Bronchial epithelial cell (primary cell): ENCODE data around the gene RSRC1. TPM values are rescaled to one million over a fixed set of nuclear protein-coding genes. Genes with fewer than 3 reads are reported as not detected.

ENCODE experiments used
- DNase-seq: peaks from one replicate; pipeline ENCODE4 v3.0.0-alpha.2; 2010; ENCODE audit warnings: low read depth
- FAIRE-seq: peaks from 2 replicates; lab custom pipeline; 2011; peaks lifted over from hg19 to GRCh38; lab: Jason Lieb, UNC
- H3K27me3 ChIP-seq: 2 replicates; pipeline ENCODE4 v1.5.1; 2011; ENCODE audit warnings: low read length; ENCODE audit not compliant: control insufficient read depth, insufficient read depth
- H3K36me3 ChIP-seq: 2 replicates; pipeline ENCODE4 v1.5.1; 2011; ENCODE audit warnings: low read length; ENCODE audit not compliant: control insufficient read depth, insufficient read depth
- H3K4me3 ChIP-seq: 2 replicates; pipeline ENCODE4 v1.5.1; 2011; ENCODE audit warnings: mild to moderate bottlenecking, low read depth, low read length, control low read depth
- total RNA-seq: library from RNA; depleted of rRNA; stranded (reverse); fragments of >200 nt; gene quantifications from 2 replicates; pipeline ENCODE4 v1.2.1, GENCODE V29; 2014
- TF ChIP-seq, protein P1 (sequence below): IDR thresholded peaks from 2 replicates; pipeline ENCODE4 v1.5.1; 2011; ENCODE audit warnings: mild to moderate bottlenecking, moderate library complexity, low read length, control low read depth, inconsistent platforms; ENCODE audit not compliant: insufficient read depth, severe bottlenecking

The RSRC1 gene
- total RNA-seq, 1 donor from 2014 or later: 20.8 TPM

DNA sequence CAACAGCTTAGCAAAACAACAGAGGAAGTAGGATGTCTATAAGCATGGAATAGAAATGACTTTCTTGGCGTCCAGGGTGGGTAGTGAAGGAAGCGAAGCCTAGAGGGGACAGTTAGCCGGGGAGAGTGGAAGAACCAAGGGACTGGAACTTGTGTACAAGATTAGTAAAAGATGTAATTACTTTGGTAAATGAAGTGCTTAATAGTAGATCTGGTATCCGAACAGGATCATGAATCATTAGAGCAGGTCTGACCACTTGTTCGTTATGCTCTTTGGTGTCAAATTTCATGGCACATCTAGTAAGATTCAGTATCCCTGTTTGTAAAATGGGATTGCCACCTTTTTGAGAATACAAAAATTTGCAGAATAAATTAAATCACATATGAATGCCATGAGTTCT lies 348.6 kb downstream of the RSRC1 start:
- Histone ChIP-seq H3K36me3 (no peaks in the 10 kb centered on the region), H3K4me3 (no peak overlapping the region), H3K27me3 (no peaks in the 10 kb centered on the region)
- DNase-seq (peak; percentile 85), FAIRE-seq (no peak)
- TF ChIP-seq, protein P1, sequence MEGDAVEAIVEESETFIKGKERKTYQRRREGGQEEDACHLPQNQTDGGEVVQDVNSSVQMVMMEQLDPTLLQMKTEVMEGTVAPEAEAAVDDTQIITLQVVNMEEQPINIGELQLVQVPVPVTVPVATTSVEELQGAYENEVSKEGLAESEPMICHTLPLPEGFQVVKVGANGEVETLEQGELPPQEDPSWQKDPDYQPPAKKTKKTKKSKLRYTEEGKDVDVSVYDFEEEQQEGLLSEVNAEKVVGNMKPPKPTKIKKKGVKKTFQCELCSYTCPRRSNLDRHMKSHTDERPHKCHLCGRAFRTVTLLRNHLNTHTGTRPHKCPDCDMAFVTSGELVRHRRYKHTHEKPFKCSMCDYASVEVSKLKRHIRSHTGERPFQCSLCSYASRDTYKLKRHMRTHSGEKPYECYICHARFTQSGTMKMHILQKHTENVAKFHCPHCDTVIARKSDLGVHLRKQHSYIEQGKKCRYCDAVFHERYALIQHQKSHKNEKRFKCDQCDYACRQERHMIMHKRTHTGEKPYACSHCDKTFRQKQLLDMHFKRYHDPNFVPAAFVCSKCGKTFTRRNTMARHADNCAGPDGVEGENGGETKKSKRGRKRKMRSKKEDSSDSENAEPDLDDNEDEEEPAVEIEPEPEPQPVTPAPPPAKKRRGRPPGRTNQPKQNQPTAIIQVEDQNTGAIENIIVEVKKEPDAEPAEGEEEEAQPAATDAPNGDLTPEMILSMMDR: no peak

GRCh38 chr3:158460926-158461325 lies 351.0 kb downstream of the RSRC1 start:
- DNase-seq: peak; percentile 64

GRCh38 chr3:158463556-158463955 lies 353.7 kb downstream of the RSRC1 start:
- FAIRE-seq (no peak), DNase-seq (no peak)
- TF ChIP-seq, protein P1: no peak
- Histone ChIP-seq H3K27me3 (no peaks in the 10 kb centered on the region), H3K4me3 (no peak overlapping the region), H3K36me3 (no peaks in the 10 kb centered on the region)

More at GRCh38 chr3:158460926-158461325, 351.0 kb downstream of the RSRC1 start:
- H3K36me3 ChIP-seq: no peaks in the 10 kb centered on the region
- H3K4me3 ChIP-seq: no peak overlapping the region
- TF ChIP-seq, protein P1: no peak
- no peaks in the 10 kb centered on the region for H3K27me3 ChIP-seq
- FAIRE-seq: no peak

DNA sequence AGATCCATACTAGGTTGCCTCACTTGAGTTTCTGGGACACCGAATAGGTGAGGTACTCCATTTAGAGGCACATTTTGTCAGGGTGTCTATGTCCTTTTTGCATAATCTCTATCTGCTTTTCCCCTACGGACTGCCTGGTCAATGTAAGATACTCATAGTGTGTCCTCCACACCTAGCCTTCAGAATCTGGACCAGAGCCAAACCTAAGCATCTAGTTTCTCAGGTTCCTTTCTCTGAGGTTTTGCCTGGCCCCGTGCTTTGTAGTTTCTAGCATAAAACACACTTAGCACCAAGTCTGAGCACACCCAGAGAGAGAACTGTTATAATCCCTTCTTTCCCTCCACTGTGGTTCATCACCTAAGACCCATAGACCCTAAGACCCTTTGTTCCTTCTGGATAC lies 355.2 kb downstream of the RSRC1 start:
- H3K4me3 ChIP-seq: no peak overlapping the region
- FAIRE-seq (no peak), DNase-seq (no peak)
- H3K36me3 ChIP-seq: no peaks in the 10 kb centered on the region
- no peaks in the 10 kb centered on the region for H3K27me3 ChIP-seq
- TF ChIP-seq, protein P1: no peak

GRCh38 chr3:158470944-158471638 lies 361.2 kb downstream of the RSRC1 start:
- H3K27me3 ChIP-seq: no peaks in the 10 kb centered on the region
- H3K4me3 ChIP-seq: no peak overlapping the region
- TF ChIP-seq, protein P1: no peak
- FAIRE-seq (no peak), DNase-seq (no peak)
- no peaks in the 10 kb centered on the region for H3K36me3 ChIP-seq
